GM19193 (cell line): ENCODE results near the gene ARHGAP15.
A peak's percentile ranks its signal among the peaks of the same experiment; 100 is the strongest.

ENCODE experiments used
- POLR2A ChIP-seq: IDR thresholded peaks from 4 replicates; pipeline ENCODE4 v1.6.1; 2011; ENCODE audit not compliant: insufficient read depth, insufficient read length; ENCODE audit errors: extremely low read depth

ARHGAP15 gene

DNA sequence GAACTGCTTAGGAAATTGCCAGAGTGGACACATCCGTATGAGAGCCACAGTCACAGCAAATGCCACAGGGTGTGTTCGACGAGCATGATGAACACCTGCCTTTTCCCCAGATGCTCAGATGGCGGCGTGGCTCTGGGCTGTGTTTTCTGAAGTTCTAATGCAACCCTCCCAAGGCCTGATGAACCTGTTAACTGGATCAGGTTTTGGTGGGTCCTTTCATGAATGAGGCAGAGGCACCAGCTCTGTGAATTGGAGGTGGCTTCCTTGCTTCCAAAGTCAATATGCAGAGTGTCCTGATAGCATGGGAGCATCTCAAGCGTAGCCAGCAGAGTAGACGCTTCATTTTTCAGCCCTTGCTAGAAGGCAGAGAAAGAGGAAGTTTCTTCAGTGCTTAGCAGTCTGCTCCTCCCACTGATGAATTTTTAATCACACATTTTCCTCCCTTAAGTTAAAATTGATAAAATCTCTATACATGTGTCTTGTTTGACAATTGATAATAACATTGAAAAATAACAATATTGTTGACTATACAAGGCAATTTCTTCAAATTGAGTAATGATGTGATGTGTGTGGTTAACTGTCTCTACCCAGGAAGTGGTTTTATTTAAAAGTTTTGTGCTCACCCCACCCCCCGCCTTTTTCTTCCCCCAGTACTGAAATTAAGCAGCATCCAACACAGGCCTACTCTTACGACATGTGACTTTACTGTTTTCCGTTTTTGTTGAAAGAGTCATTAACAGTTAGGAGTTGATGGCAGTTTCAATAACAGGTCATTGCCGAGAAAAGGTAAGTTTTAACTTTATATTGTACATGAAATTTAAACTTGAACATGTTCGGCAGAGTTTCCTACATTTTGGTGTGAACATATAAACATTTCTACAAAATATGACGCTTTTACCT lies at the start of gene ARHGAP15:
Gene ARHGAP15 (plus strand): TSS at position 739 of the 900 bp plus-strand sequence.
- peak; percentile 64 for TF ChIP-seq POLR2A

DNA sequence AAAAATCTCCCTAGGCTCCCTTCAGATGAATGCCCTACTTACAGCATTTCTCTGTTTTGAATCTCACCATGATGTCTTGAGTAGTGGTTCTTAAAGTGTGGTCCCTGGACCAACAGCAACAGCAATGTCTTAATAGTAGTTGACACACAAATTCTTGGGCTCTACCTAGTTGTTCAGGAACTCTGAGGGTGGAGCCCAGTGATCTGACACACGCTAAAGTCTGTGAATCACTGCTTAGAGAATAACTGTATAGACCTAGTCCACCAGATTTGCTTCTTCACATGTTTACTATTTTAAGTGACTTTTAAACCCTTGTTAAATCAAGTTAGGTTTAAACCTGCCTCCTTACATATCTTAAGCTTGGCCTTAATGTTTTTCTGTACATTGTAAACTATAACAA lies 47.6 kb upstream of the ARHGAP15 start:
- TF ChIP-seq POLR2A, result no peak

DNA sequence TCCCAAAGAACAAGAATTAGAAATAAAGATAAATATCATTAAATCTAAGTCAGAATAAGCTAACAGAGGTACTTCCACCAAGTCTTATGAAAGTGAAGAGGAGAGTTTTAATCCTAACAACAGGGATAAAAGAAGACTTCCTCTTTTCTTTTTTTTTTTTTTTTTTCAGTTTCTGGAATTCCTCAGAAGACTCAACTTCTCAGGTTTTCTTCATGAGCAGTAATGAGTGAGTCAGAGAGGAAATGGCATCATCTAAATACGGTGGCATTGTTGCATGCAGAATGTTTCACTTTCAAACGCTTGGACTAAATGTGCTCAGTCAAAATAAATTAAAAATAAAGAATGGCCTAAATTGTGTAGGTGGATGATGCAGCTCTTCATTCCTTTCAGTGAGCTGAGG lies 45.6 kb upstream of the ARHGAP15 start:
- no peak for TF ChIP-seq POLR2A

DNA sequence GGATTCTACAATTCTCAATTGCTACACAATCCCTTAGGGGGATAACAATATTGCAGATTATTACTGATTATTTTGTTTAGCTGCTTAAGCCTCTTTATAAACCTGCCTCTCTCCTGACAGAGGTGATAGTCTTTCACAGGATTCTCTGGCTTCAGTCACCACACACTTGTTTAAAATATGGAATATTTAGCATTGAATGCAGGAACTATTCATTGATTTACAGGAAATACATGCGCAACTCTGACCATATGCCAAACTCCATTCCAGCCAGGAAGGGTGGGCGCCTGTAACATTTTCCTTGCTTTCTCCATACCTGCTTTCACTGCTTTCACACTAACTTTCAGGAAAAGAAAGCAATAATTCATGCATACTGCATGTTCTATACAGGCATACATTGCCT lies 44.8 kb upstream of the ARHGAP15 start:
- no peak for TF ChIP-seq POLR2A

DNA sequence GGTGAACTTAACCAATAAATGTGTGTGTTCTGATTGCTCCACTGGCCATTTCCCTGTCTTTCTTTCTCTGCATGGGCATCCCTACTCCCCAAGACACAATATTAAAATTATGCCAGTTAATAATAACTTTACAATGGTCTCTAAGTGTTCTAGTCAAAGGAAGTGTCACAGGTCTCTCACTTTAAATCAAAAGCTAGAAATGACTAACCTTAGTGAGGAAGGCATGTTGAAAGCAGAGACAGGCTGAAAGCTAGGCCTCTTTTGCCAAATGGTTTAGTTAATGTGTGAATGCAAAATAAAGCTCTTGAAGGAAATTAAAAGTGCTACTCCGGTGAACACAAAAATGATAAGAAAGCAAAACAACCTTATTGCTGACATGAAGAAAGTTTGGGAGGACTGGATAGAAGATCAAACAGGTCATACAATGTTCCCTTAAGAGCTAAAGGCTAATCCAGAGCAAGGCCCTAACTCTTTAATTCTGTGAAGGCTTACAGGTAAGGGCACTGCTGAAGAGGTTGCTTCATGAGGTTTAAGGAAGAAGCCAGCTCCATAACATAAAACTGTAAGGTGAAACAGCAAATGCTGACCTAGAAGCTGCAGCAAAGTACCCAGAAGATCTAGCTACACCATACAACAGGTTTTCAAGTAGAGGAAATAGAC lies 44.0 kb upstream of the ARHGAP15 start:
- no peak for TF ChIP-seq POLR2A

DNA sequence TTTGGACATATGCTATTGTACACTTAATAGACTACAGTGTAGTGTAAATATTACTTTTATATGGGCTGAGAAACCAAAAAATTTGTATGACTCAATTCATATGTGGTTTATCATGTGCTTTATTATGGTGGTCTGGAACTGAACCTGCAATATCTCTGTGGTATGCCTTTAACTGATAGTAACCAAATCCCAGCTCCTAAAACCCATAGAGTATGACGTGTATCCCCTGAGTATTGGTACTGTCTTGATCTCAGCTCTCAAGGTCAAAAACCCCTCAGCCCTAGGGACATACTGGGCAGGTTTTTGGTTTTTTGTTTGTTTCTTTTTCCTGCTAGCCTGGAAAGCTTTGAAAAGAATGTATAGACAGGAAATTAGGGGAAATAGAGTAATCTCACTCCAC lies 42.2 kb upstream of the ARHGAP15 start:
- TF ChIP-seq POLR2A, result no peak

DNA sequence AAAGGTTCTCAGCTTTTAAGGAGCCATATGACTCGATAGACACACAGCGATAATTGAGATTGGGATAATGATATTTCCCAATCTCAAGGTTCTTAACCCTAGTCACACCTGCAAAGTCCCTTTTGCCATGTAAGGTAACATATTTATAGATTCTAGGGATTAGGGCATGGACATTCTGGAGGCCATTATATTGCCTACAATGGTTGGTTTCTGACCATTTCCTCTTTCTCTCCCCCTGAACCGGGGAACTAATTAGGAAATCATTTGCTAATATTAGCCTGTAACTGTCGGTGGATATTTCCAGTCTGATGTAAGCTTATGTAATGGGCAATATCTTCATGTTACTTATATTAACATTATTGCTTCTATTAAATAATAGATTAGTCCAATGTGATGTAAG lies 40.8 kb upstream of the ARHGAP15 start:
- TF ChIP-seq POLR2A, result no peak

DNA sequence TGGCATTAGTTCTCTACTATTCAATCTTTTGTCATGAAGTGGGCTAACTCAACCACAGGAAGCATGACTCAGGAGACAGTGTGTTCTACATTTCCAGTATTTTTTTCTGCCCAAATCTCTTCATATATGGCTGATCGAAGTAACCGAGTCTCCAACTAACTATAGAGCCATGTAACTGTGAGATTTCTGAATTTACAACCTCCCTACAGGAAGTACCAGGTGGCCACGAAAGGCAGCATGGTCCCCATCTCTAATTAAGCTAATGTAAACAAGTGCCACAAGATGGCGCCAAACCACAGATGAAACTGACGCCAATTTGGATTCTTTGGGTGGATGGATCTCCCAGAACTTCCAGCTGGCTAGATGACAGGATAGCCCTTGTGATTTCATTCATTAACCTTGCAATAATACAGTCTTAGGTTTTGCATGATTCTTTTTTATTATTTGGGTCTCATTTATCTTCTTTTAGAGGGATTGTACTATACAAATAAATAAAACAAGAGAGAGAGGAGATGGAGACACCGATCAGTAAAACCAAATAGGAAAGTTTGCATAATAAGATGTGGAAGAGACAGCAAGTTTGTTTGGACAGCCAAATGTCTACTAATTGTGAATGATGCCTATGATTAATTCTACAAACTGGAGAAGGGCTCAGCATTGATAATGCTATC lies 18.3 kb upstream of the ARHGAP15 start:
- no peak for TF ChIP-seq POLR2A

DNA sequence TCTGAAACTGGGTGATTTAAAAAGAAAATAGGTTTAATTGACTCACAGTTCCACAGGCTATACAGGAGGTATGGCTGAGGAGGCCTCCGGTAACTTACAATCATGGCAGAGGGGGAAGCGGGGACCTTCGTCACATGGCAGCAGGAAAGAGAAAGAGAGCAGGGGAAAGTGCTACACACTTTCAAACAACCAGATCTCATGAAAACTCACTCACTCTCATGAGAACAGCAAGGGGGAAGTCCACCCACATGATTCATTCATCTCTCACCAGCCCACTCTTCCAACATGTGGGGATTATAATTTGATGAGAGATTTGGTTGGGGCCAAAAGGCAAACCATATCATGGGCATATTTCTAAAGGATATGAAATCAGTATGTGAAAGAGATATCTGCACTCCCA lies 12.0 kb upstream of the ARHGAP15 start:
- no peak for TF ChIP-seq POLR2A

DNA sequence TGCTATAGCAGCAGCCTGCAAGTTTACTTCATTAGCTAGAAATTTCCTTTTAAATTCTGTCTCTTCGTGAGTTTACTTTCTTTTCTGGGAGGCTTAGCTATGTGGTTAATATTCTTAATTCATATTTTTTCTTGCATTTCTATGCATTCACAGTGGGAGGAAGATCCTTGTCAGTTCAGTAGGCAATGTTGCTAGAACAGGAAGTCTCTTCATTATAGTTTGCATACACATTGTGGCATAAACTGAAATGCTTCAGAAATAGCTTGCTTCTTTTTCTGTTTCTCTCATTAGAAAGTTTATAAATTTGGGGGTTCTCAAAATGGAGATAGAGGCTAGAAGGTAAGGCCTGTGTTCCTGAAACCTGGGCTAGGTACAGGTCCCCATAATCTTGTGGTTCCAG lies 8.1 kb upstream of the ARHGAP15 start:
- TF ChIP-seq POLR2A, result no peak

DNA sequence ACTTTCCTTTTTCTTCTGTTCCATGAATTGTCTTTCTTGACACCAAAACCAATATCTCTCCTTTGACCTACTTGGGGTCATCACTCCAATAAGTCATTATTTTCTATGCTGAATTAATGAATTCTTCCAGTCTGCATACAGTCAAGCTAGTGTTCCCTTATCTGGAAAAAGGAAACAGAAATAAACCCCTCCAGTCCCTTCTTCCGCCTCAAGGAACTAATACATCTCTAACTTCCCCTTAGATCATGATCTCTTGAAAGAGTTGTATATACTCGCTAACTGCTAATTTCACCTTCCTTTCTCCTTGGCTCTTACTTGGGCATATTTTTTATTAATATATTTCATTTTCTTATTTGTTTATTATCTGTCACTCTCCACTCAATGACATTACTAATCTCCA lies 7.3 kb upstream of the ARHGAP15 start:
- no peak for TF ChIP-seq POLR2A

DNA sequence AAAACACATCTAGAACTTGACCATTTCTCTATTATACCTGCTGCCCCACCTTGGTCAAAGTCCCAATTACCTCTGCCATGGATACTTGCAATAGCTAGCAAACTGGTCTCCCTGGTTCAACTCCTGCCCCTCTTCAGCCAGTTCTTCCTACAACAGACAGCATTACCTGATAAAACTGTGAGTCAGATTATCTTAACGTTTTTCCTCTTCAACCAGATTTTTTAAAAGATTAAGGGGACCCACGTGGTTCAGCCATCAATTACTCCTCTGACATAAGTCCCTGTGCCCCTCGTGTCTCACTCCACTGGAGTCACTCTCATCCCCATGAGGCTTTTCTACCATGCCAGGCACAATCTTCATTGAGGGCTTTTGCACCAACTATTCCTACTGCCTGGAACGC lies 5.3 kb upstream of the ARHGAP15 start:
- no peak for TF ChIP-seq POLR2A

DNA sequence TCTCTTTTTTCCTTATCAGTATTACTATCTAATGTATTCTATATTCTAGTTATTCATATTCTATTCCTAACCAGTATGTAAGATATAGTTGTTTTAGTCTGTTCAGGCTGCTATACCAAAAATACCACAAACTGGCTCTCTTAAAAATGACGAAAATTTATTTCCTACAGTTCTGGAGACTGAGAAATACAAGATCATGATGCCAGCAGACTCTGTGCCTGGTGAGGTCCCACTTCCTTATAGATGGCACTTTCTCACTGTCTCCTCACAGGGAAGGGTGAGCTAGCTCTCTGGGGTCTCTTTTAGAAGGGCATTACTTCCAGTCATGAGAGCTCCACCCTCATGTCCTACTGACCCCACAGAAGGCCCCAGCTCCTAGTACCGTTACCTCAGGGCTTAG lies 4.8 kb upstream of the ARHGAP15 start:
- no peak for TF ChIP-seq POLR2A

DNA sequence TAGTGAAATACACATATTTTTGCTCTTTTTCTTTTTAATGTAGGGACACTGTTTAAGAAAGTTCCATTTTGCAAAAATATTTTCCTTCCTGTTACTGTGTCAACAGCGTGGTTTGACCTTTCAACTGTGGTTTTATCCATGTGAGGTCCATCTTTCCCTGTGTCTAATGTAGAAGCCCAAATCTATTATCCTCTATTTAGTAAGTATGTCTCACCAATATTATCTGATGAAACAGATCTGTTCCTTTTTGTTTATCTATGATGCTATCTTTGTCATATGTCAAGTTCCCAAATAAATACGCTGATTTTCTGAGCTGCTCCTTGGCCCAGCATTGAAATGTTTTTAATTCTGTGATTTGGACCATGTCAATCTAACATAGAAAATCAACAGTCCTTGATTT lies 3.5 kb upstream of the ARHGAP15 start:
- no peak for TF ChIP-seq POLR2A

DNA sequence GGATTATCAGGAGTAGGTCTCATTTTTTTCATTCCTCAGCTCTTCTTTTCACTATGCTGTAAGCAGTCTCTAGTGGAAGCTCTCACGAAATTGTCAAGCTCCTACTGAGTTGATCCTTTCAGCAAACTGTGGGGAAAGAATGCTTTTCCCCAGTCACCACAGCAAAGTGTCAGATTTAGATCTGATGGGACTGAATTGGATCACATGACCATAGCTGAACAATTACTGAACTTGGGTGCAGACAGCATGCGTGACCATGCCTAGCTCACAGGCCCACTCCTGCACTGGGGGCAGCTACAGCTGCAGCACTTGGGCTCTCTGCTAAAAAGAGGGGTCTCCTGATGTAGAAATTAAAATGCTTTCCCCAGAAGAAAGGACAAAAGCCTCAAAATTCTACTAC lies 3.1 kb downstream of the ARHGAP15 start:
- TF ChIP-seq POLR2A, result no peak

DNA sequence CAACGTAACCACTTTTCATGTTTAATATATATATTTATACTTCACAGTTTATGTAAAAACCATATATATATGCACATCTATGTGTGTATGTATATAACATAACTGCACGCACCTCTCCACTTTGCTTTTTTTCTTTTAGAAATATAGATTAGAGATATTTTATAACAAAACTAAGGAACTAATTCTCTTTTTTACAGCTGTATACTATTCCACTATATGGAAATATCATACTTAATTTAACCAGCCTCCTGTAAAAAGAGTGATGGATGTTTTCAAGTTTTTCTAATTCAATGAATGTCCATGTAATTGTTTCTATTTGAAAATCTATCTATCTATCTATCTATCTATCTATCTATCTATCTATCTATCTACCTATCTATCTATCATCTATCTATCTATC lies 4.6 kb downstream of the ARHGAP15 start:
- no peak for TF ChIP-seq POLR2A
